DND-41 (cell line): ENCODE results near the gene VAV2.

Experiments used
- ATAC-seq: fragments of 200-7000 bp; cut with Tn5 transposase; 3 replicates; pipeline ENCODE4 v1.9.1; 2021; ENCODE audit warnings: low read depth; ENCODE audit not compliant: insufficient read depth
- DNase-seq: peaks from one replicate; pipeline ENCODE4 v3.0.0-alpha.2; 2020
- H2AFZ ChIP-seq: 2 replicates; pipeline ENCODE4 v1.6.0; 2012; ENCODE audit warnings: low read depth, low read length
- H3K27ac ChIP-seq: 2 replicates; pipeline ENCODE4 v1.5.1; 2012; ENCODE audit warnings: low read length, inconsistent platforms
- H3K27me3 ChIP-seq: fragments of 200-600 bp; sonication (generic); 2 replicates; pipeline ENCODE4 v1.6.0; 2012; ENCODE audit warnings: low read length, mild to moderate bottlenecking, inconsistent platforms; ENCODE audit not compliant: insufficient read depth, poor library complexity
- H3K36me3 ChIP-seq: 2 replicates; pipeline ENCODE4 v1.5.1; 2012; ENCODE audit warnings: low read length, inconsistent platforms; ENCODE audit not compliant: insufficient read depth
- H3K4me1 ChIP-seq: 2 replicates; pipeline ENCODE4 v1.5.1; 2012; ENCODE audit warnings: mild to moderate bottlenecking, low read length; ENCODE audit not compliant: insufficient read depth
- H3K4me2 ChIP-seq: 2 replicates; pipeline ENCODE4 v1.6.0; 2012; ENCODE audit warnings: mild to moderate bottlenecking, moderate library complexity, low read length, inconsistent platforms; ENCODE audit not compliant: insufficient read depth
- H3K4me3 ChIP-seq, 2 experiments: fragments of 200-600 bp in 1 of 2; shearing (Covaris generic) in 1 of 2; 2 replicates each; pipeline ENCODE4 v1.5.1; 2012 to 2016; ENCODE audit warnings: inconsistent platforms in 2 of 2, low read length in 2 of 2, mild to moderate bottlenecking in 2 of 2, low read depth in 1 of 2, moderate library complexity in 1 of 2
- H3K79me2 ChIP-seq: 2 replicates; pipeline ENCODE4 v1.6.0; 2012; ENCODE audit warnings: low read length, inconsistent platforms; ENCODE audit not compliant: insufficient read depth
- H3K9ac ChIP-seq: 2 replicates; pipeline ENCODE4 v1.6.0; 2012; ENCODE audit warnings: low read depth, mild to moderate bottlenecking, inconsistent platforms, low read length, moderate library complexity
- H3K9me3 ChIP-seq: 2 replicates; pipeline ENCODE4 v1.5.1; 2012; ENCODE audit warnings: low read length, moderate library complexity, mild to moderate bottlenecking, inconsistent platforms; ENCODE audit not compliant: insufficient read depth, severe bottlenecking
- H4K20me1 ChIP-seq: 2 replicates; pipeline ENCODE4 v1.6.0; 2012; ENCODE audit warnings: low read length; ENCODE audit not compliant: insufficient read depth
- CTCF ChIP-seq: IDR thresholded peaks from 2 replicates; pipeline ENCODE4 v1.5.1; 2012; ENCODE audit warnings: borderline replicate concordance, low read length, moderate library complexity, mild to moderate bottlenecking; ENCODE audit not compliant: poor library complexity, severe bottlenecking; ENCODE audit errors: extremely low read depth
- EZH2 ChIP-seq: IDR thresholded peaks from 3 replicates; pipeline ENCODE4 v1.6.1; 2012; ENCODE audit warnings: borderline replicate concordance, low read depth, mild to moderate bottlenecking, moderate library complexity, low read length, inconsistent platforms; ENCODE audit not compliant: severe bottlenecking

The VAV2 gene

DNA sequence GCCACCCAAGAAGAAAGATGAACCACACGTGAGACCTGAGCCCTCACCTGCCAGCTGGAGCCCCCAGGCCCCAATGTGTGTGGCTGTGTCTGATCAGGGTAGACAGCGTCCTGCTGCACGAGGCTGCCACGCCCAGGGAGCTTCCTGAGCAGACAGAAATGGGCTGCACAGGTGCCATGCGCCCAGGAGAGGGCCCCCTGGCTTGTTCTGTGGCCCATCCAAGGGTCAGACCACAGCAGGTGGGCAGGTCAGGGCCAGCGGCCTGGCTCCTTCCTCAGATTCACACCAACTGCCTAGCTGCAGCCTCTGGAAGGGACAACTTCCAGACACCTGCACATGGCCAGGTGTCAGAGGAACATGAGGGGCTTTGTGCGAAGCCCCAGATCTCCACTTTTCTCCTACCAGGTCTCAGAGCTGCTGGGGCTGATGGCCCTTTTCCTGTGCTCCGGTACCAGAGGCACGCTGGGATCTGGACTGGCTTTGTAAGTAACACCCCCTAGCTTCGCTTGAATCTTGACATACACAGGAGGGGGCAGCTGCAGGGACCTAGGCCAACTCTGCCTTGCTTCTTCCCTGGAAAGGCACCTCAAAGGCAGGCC lies 264.7 kb downstream of the VAV2 start:
- Histone ChIP-seq H3K9ac (no peak overlapping the region), H3K9me3 (no peaks in the 10 kb centered on the region), H3K4me1 (peaks cover 13% of the 10 kb centered on the region), H2AFZ (no peak overlapping the region), H3K36me3 (no peaks in the 10 kb centered on the region), H3K4me3 (no peak overlapping the region), H3K79me2 (no peaks in the 10 kb centered on the region), H3K4me2 (no peak overlapping the region), H4K20me1 (peaks cover 3% of the 10 kb centered on the region), H3K27me3 (no peaks in the 10 kb centered on the region), H3K27ac (no peak overlapping the region)
- TF ChIP-seq EZH2 (no peak), CTCF (peak; percentile 16)
- no peak for DNase-seq
- no peak for ATAC-seq

- Histone ChIP-seq H3K9ac (no peak overlapping the region), H3K4me3 (no peak overlapping the region), H3K9me3 (no peaks in the 10 kb centered on the region)
These were observed 265.5 kb downstream of the VAV2 start for GRCh38 chr9:133726401-133727276.

GRCh38 chr9:133725886-133726285 lies 266.2 kb downstream of the VAV2 start:
- Histone ChIP-seq H3K27me3 (no peaks in the 10 kb centered on the region), H3K4me3 (no peak overlapping the region), H3K36me3 (no peaks in the 10 kb centered on the region), H3K9me3 (no peaks in the 10 kb centered on the region), H3K79me2 (no peaks in the 10 kb centered on the region), H3K4me2 (no peak overlapping the region), H4K20me1 (peaks cover 3% of the 10 kb centered on the region), H3K9ac (no peak overlapping the region), H2AFZ (no peak overlapping the region), H3K4me1 (peaks cover 13% of the 10 kb centered on the region), H3K27ac (no peak overlapping the region)
- TF ChIP-seq CTCF (no peak), EZH2 (no peak)
- ATAC-seq, result no peak
- no peak for DNase-seq

More at GRCh38 chr9:133726401-133727276, 265.5 kb downstream of the VAV2 start:
- H3K27ac ChIP-seq, result no peak overlapping the region
- peaks cover 3% of the 10 kb centered on the region for H4K20me1 ChIP-seq
- ATAC-seq, result peak; percentile 89
- peaks cover 13% of the 10 kb centered on the region for H3K4me1 ChIP-seq
- peak; percentile 59 for DNase-seq
- H3K36me3 ChIP-seq, result no peaks in the 10 kb centered on the region
- H2AFZ ChIP-seq, result no peak overlapping the region
- peak; percentile 67 for TF ChIP-seq CTCF
- TF ChIP-seq EZH2, result no peak
- H3K4me2 ChIP-seq, result peak overlapping the region; percentile 34; the same call in 1 of the 2 replicates
- H3K27me3 ChIP-seq, result no peaks in the 10 kb centered on the region
- no peaks in the 10 kb centered on the region for H3K79me2 ChIP-seq
